Nephron progenitor cell (in vitro differentiated cells): ENCODE measurements around the gene DTX1.
A peak's percentile ranks its signal among the peaks of the same experiment; 100 is the strongest.

Source experiments
- DNase-seq: peaks from one replicate; pipeline ENCODE4 v3.0.0; 2021
- H3K27ac Mint-ChIP-seq: 2 replicates; pipeline ENCODE4 v1.8.0; 2021; ENCODE audit warnings: mild to moderate bottlenecking, moderate library complexity, mixed read lengths
- H3K27me3 Mint-ChIP-seq: 2 replicates; pipeline ENCODE4 v1.8.0; 2021; ENCODE audit warnings: mild to moderate bottlenecking, low read depth, mixed read lengths; ENCODE audit not compliant: poor library complexity
- H3K36me3 Mint-ChIP-seq: 2 replicates; pipeline ENCODE4 v1.8.0; 2021; ENCODE audit warnings: low read depth, mixed read lengths
- H3K4me1 Mint-ChIP-seq: 2 replicates; pipeline ENCODE4 v1.8.0; 2021; ENCODE audit warnings: mixed read lengths
- H3K4me3 Mint-ChIP-seq: 2 replicates; pipeline ENCODE4 v1.8.0; 2021; ENCODE audit warnings: mild to moderate bottlenecking, moderate library complexity, mixed read lengths
- H3K9me3 Mint-ChIP-seq: 2 replicates; pipeline ENCODE4 v1.8.0; 2021; ENCODE audit warnings: mild to moderate bottlenecking, moderate library complexity, mixed read lengths
- CTCF ChIP-seq: fragments of 200-600 bp; sonication (generic); IDR thresholded peaks from 2 replicates; pipeline ENCODE4 v1.5.0; 2021; ENCODE audit warnings: antibody characterized with exemption

Gene DTX1

GRCh38 chr12:113144806-113145205 is 88.3 kb downstream of the DTX1 start:
- H3K4me3 Mint-ChIP-seq, result no peak overlapping the region
- H3K9me3 Mint-ChIP-seq, result peaks cover 14% of the 10 kb centered on the region
- no peak for TF ChIP-seq CTCF
- H3K4me1 Mint-ChIP-seq, result peaks cover 18% of the 10 kb centered on the region
- peaks cover 4% of the 10 kb centered on the region for H3K36me3 Mint-ChIP-seq
- DNase-seq, result no peak
- peaks cover 14% of the 10 kb centered on the region for H3K27me3 Mint-ChIP-seq
- no peak overlapping the region for H3K27ac Mint-ChIP-seq

GRCh38 chr12:113145720-113146551 is 89.4 kb downstream of the DTX1 start:
- Mint-ChIP-seq H3K27me3 (peaks cover 25% of the 10 kb centered on the region), H3K27ac (peak overlapping the region; percentile 83), H3K36me3 (peaks cover 4% of the 10 kb centered on the region), H3K4me1 (peaks cover 27% of the 10 kb centered on the region), H3K4me3 (no peak overlapping the region), H3K9me3 (peaks cover 14% of the 10 kb centered on the region)
- DNase-seq, result no peak
- TF ChIP-seq CTCF, result no peak

GRCh38 chr12:113146999-113147398 is 90.5 kb downstream of the DTX1 start:
- H3K4me3 Mint-ChIP-seq, result no peak overlapping the region
- peaks cover 14% of the 10 kb centered on the region for H3K9me3 Mint-ChIP-seq
- no peak for DNase-seq
- peaks cover 4% of the 10 kb centered on the region for H3K36me3 Mint-ChIP-seq
- H3K4me1 Mint-ChIP-seq, result peaks cover 27% of the 10 kb centered on the region
- H3K27me3 Mint-ChIP-seq, result peaks cover 29% of the 10 kb centered on the region
- no peak for TF ChIP-seq CTCF
- H3K27ac Mint-ChIP-seq, result no peak overlapping the region
